NB4 (cell line): ENCODE results near the gene SSUH2.

ENCODE experiments used
- CTCF ChIP-seq: IDR thresholded peaks from one replicate; pipeline ENCODE4 v1.5.1; 2012; ENCODE audit warnings: low read depth, low read length
- MYC ChIP-seq: IDR thresholded peaks from 2 replicates; pipeline ENCODE4 v1.6.1; 2011; ENCODE audit warnings: low read depth, low read length
- POLR2A ChIP-seq: IDR thresholded peaks from 2 replicates; pipeline ENCODE4 v1.6.1; 2011; ENCODE audit warnings: mild to moderate bottlenecking; ENCODE audit not compliant: insufficient read length; ENCODE audit errors: extremely low read depth

DNA sequence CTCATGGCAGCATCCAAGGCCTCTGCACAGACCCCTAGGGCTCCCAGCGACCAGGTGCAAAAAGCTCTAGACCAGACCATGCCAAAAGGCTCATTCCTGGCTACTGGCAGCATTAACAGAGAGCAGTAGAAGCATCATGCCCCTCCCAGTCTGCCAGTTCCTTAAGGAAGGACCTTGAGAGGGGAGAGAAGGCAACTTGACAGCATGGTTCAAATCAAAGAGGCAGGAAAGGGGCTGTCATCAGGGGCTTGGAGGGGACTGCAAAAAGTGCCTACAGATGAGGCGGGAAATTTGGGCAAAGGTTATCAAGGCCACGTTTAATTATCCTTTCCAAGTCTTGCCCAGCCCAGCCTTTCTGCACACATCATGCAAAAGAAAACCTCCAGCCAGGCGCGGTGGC is 64.7 kb downstream of the SSUH2 start:
- TF ChIP-seq CTCF (no peak), MYC (no peak), POLR2A (no peak)
